GM12864 (cell line): ENCODE measurements around the gene PLCB4.
A peak's percentile ranks its signal among the peaks of the same experiment; 100 is the strongest.

Experiments used
- DNase-seq: peaks from one replicate; pipeline ENCODE4 v3.0.0-alpha.2; 2011; ENCODE audit warnings: low read depth
- H3K4me3 ChIP-seq: 2 replicates; pipeline ENCODE4 v1.5.1; 2011; ENCODE audit warnings: mild to moderate bottlenecking, low read depth, low read length, control low read depth
- CTCF ChIP-seq: IDR thresholded peaks from 2 replicates; pipeline ENCODE4 v1.5.1; 2011; ENCODE audit warnings: low read depth, mild to moderate bottlenecking, moderate library complexity, low read length, control low read depth, inconsistent platforms; ENCODE audit errors: missing control alignments

PLCB4 gene

GRCh38 chr20:9359561-9360308, 290.8 kb downstream of the PLCB4 start:
- H3K4me3 ChIP-seq: no peak overlapping the region
- TF ChIP-seq CTCF: peak; percentile 35
- no peak for DNase-seq

DNA sequence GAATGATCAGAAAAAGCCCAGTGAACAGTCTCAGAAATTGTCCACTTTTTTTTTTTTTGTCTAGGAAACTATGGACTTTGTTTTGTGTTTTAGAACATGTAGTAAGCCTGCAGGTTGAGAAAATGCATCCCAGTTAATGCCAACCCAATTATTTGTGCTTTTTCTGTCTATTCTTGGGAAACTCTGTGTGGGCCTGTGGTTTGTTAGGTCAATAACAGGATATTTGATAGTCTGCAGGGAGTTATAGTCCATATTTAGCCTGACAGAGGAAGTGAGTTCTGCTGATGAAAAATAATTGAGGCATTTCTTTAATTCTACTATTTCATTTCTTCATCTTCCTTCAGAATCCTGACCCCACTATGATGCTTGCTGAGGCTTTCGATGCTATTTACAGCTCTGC, 291.5 kb downstream of the PLCB4 start:
- H3K4me3 ChIP-seq: no peak overlapping the region
- TF ChIP-seq CTCF: no peak
- no peak for DNase-seq

GRCh38 chr20:9363673-9364072, 294.8 kb downstream of the PLCB4 start:
- no peak for DNase-seq
- no peak for TF ChIP-seq CTCF
- no peak overlapping the region for H3K4me3 ChIP-seq

GRCh38 chr20:9367328-9367727, 298.4 kb downstream of the PLCB4 start:
- DNase-seq: no peak
- H3K4me3 ChIP-seq: no peak overlapping the region
- TF ChIP-seq CTCF: no peak

DNA sequence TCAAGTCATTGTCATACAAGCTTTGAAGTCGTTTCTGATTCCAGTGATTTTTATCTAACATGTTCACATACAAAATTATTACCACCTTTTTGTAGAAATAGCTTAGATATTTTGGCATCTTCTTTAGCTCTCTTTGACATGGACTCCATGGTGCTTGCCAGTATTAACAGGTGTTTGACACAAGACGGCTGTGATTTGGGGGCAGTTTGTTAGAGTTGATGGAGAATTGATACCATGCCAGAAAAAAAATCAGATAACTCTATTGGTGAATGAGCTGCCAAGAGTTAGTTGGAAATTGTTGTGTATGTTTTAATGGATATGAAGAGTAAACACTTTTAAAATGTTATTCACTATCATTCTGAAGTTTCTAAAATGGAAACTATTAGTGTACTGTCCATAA, 298.9 kb downstream of the PLCB4 start:
- no peak for DNase-seq
- no peak overlapping the region for H3K4me3 ChIP-seq
- no peak for TF ChIP-seq CTCF

- no peak for DNase-seq
- no peak overlapping the region for H3K4me3 ChIP-seq
- no peak for TF ChIP-seq CTCF
Observed at GRCh38 chr20:9368893-9369292, 300.0 kb downstream of the PLCB4 start.

- no peak overlapping the region for H3K4me3 ChIP-seq
- no peak for TF ChIP-seq CTCF
- no peak for DNase-seq
Observed at GRCh38 chr20:9369557-9369956, 300.7 kb downstream of the PLCB4 start.
